ENCODE measurements around the gene PPP6R1. TPM values are rescaled to one million over a fixed set of nuclear protein-coding genes. Genes with fewer than 3 reads are reported as not detected.

The PPP6R1 gene
- total RNA-seq, 4 donors from 2014 or later, result 27.8 to 43.6 (median 35.5) TPM

- ATAC-seq (ENCODE audit: low FRiP score) (no peak), DNase-seq (ENCODE audit: low spot score) (no peak)
- TF ChIP-seq, protein P1, sequence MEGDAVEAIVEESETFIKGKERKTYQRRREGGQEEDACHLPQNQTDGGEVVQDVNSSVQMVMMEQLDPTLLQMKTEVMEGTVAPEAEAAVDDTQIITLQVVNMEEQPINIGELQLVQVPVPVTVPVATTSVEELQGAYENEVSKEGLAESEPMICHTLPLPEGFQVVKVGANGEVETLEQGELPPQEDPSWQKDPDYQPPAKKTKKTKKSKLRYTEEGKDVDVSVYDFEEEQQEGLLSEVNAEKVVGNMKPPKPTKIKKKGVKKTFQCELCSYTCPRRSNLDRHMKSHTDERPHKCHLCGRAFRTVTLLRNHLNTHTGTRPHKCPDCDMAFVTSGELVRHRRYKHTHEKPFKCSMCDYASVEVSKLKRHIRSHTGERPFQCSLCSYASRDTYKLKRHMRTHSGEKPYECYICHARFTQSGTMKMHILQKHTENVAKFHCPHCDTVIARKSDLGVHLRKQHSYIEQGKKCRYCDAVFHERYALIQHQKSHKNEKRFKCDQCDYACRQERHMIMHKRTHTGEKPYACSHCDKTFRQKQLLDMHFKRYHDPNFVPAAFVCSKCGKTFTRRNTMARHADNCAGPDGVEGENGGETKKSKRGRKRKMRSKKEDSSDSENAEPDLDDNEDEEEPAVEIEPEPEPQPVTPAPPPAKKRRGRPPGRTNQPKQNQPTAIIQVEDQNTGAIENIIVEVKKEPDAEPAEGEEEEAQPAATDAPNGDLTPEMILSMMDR (IDR thresholded peaks at IDR 0.05), result no peak
These were observed 17.5 kb downstream of the PPP6R1 start for GRCh38 chr19:55241143-55241934.

GRCh38 chr19:55240713-55241020 lies 18.1 kb downstream of the PPP6R1 start:
- no peak for DNase-seq (ENCODE audit: low spot score)

GRCh38 chr19:55239004-55239403 lies 19.8 kb downstream of the PPP6R1 start:
- no peak for DNase-seq (ENCODE audit: low spot score)

More at GRCh38 chr19:55240713-55241020, 18.1 kb downstream of the PPP6R1 start:
- TF ChIP-seq, protein P1 (IDR thresholded peaks at IDR 0.05), result no peak
- ATAC-seq (ENCODE audit: low FRiP score), result no peak

DNA sequence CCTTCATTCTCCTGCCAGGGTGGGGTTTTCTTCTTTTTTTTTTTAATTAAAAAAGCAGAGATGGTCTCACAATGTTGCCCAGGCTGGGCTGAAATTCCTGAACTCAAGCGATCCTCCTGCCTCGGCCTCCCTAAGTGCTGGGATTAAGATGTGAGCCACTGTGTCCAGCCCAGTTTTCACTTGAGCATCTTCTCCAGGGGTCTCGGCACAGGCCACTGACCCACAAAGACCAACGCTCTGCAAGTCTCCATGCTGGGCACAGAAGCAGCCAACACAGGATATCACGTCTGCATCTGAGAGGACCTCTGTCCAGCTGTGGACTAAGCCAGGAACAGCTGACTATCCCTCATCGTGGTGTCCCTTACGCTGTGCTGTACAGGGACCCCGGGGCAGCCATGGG lies 20.8 kb downstream of the PPP6R1 start:
- TF ChIP-seq, protein P1 (IDR thresholded peaks at IDR 0.05), result no peak
- no peak for DNase-seq (ENCODE audit: low spot score)
- ATAC-seq (ENCODE audit: low FRiP score), result no peak

More at GRCh38 chr19:55239004-55239403, 19.8 kb downstream of the PPP6R1 start:
- TF ChIP-seq, protein P1 (IDR thresholded peaks at IDR 0.05), result no peak
- ATAC-seq (ENCODE audit: low FRiP score), result no peak

- DNase-seq (ENCODE audit: low spot score) (no peak), ATAC-seq (ENCODE audit: low FRiP score) (no peak)
- TF ChIP-seq, protein P1 (IDR thresholded peaks at IDR 0.05), result no peak
These were observed 25.8 kb downstream of the PPP6R1 start for GRCh38 chr19:55232986-55233385.

DNA sequence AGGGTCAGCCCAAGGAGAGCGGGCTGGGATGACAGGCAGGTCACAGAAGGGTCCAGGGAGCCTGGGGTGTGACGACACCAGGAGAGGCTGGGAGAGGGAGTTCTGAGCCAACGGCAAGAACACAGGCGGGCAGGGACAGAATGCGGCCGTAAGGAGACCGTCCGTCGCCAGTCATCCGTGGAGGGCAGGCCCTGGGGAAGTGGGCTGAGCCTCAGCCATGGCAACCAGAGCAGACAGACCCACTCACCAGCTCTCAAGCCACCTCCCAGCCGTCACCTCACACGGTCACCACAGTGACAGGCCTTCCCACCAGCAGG lies 26.6 kb downstream of the PPP6R1 start:
- ATAC-seq (ENCODE audit: low FRiP score), result no peak
- TF ChIP-seq, protein P1 (IDR thresholded peaks at IDR 0.05), result no peak
- DNase-seq (ENCODE audit: low spot score), result no peak
